ENCODE results near the gene CLCN1.
"Not testable (repeated sequence)": the region's sequence is repeated elsewhere in the genome, so short reads cannot be mapped to it uniquely, and the experiment has no call there.

Gene CLCN1

GRCh38 chr7:143315776-143316175 lies at the start of gene CLCN1:
CLCN1 (plus strand) TSS chr7:143316111; CDS start chr7:143316213, 102 bp downstream.
- no peak for DNase-seq

DNA sequence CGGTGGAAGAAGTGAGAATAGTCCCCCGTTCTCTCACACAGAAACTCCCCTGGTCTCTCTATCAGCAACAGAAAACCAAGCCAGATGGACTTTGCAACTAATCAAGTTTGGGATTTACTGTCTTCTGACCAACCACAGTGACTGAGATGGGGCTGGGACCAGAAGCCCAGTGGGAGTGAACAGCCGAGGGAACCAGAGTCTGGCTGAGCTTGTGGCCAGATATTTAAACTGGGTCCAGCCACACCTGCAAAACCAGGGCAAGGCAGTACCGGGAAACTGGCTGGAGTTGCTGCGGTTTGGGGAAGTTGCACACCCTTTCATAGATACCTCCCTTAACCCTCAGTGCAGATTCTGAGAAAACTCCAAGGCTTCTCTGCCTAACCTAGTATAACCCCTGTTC lies 46.7 kb upstream of the CLCN1 start:
- no peak for DNase-seq

GRCh38 chr7:143271240-143271639 lies 44.7 kb upstream of the CLCN1 start:
- DNase-seq = no peak

DNA sequence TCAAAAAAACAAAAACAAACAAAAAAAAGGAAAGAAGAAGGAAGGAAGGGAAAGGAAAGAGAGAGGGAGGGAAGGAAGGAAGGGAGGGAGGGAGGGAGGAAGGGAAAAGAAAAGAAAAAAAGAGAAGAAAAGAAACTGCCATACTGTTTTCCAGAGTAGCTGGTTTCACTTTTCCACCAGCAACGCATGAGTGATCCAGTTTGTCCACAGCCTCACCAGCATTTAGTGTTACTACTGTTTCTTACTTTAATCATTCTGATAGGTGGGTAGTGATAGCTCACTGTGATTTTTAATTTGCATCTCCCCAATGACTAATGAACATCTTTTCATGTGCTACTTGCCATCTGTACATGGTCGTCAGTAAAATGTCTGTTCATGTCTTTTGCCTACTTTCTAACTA lies 43.0 kb upstream of the CLCN1 start:
- DNase-seq = no peak

- no peak for DNase-seq
Observed at GRCh38 chr7:143279186-143280098, 36.5 kb upstream of the CLCN1 start.

- no peak for DNase-seq
Observed at GRCh38 chr7:143280160-143280559, 35.8 kb upstream of the CLCN1 start.

DNA sequence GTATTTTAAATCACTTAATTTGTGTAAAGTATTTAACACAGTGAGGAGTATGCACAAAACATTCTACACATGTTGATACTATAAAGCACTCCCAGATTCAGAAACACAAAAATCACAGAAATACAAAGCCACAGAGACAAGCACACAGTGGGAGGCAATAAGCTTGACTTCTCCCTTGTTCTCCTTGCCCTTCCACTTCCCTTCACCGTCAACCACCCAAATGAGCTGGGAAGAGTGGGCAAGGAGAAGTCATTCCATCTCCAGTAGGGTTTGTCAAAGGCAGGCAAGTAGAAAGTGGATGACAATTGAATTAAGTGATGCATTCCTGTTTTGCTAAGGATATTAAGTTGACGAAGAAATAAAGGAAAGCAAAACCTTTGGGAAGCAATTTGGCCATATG lies 35.3 kb upstream of the CLCN1 start:
- no peak for DNase-seq

- DNase-seq = no peak
Observed at GRCh38 chr7:143281529-143281928, 34.4 kb upstream of the CLCN1 start.

DNA sequence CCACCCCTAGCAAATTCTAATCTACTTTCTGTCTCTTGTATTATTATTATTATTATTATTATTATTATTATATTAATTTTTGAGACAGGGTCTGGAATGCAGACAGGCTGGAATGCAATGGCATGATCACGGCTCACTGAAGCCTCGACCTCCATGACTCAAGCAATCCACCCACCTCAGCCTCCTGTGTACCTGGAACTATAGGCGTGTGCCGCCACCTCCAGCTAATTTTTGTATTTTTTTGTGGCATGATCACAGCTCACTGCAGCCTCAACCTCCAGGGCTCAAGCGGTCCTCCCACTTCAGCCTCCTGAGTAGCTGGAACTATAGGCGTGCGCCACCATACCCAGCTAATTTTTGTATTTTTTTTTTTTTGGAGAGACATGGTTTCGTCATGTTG lies 33.8 kb upstream of the CLCN1 start:
- DNase-seq = no peak

DNA sequence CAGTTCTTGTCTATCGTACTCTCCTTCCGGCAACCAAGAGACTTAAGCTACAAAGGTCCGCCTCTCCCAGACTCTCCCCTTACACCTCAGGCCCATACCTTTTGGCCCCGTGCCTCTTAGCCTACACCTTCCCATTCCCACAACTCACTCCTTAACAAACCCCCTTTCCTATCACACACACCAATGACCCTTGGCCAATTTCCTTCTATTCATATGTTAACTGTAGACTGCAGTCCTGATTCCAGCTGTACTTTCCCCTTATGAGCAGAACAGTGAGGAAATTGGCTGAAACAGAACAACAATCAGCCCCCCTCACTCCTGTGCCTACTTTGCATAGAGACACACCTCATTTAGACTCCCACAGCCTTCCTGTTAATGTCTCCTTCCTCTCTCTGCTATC lies 32.5 kb upstream of the CLCN1 start:
- DNase-seq = no peak

DNA sequence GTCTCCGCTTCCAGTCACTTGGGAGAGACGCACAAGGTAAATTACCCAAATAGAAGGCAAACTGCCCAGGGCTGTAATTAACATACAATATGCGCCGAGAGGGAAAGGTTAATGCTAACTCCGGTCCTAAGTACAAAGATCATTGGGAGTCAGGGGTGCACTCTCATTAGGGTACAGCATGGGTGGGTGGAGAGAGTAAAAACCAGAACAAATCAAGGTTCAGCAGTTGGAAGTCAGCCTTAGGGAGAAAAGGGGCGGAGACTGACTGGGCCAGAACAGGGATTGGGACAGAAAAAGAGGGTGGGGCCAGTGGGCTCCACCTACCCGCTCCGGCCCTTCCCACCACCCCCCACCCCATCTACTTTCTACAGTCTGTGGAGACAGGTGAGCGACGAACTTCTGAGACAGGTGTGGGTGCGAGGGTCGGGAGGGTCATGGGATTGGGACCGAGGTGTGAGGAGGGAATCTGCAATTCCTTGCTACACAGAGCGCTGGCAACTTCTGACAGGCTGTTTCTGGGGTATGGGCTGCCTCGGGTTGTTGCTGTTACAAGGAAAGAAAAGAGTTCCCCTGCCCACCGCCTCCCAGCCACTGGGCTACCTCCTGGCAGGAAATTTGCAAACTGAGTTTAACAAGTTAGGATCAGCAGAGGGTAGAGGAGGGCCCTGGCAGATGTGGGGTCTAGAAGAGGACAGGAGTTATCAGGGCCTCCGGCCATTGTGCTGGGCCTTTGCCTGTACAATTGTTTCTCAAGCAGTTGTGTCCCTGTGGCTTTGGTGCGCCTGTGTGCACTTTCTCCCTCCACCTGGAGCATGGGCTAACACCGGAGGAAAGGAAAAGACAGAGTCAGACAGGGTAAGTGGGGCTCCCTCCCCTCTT lies 31.1 kb upstream of the CLCN1 start, which contains the start of gene TMEM139:
Gene TMEM139, plus strand, starts transcription at position 368 of the 879 bp plus-strand sequence. CDS start 1,000 bp downstream, outside the sequence.
- DNase-seq = no peak

- no peak for DNase-seq
Observed at GRCh38 chr7:143285470-143285778, 30.5 kb upstream of the CLCN1 start.

DNA sequence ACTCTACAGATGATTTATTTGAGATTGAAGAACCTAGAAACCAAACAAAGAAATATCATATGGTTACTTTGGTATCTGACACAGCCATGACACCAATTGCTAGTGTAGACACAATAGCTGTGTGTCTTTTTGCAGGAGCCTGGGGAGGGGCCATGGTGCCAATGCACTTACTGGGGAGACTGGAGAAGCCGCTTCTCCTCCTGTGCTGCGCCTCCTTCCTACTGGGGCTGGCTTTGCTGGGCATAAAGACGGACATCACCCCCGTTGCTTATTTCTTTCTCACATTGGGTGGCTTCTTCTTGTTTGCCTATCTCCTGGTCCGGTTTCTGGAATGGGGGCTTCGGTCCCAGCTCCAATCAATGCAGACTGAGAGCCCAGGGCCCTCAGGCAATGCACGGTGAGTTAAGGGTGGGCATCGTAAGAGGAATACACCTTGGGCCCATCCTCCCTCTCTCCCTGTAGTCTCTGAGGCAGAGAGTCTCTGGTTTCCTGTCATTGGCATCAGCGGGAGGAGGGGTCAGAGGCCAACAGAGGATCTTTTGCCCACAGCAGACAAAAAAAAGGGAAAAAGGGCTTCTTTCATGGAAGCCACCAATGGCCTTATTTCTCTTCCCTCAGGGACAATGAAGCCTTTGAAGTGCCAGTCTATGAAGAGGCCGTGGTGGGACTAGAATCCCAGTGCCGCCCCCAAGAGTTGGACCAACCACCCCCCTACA lies 29.9 kb upstream of the CLCN1 start:
- DNase-seq = no peak

DNA sequence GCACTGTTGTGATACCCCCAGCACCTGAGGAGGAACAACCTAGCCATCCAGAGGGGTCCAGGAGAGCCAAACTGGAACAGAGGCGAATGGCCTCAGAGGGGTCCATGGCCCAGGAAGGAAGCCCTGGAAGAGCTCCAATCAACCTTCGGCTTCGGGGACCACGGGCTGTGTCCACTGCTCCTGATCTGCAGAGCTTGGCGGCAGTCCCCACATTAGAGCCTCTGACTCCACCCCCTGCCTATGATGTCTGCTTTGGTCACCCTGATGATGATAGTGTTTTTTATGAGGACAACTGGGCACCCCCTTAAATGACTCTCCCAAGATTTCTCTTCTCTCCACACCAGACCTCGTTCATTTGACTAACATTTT lies 29.4 kb upstream of the CLCN1 start:
- no peak for DNase-seq

- no peak for DNase-seq
Observed at GRCh38 chr7:143287339-143287934, 28.5 kb upstream of the CLCN1 start.

DNA sequence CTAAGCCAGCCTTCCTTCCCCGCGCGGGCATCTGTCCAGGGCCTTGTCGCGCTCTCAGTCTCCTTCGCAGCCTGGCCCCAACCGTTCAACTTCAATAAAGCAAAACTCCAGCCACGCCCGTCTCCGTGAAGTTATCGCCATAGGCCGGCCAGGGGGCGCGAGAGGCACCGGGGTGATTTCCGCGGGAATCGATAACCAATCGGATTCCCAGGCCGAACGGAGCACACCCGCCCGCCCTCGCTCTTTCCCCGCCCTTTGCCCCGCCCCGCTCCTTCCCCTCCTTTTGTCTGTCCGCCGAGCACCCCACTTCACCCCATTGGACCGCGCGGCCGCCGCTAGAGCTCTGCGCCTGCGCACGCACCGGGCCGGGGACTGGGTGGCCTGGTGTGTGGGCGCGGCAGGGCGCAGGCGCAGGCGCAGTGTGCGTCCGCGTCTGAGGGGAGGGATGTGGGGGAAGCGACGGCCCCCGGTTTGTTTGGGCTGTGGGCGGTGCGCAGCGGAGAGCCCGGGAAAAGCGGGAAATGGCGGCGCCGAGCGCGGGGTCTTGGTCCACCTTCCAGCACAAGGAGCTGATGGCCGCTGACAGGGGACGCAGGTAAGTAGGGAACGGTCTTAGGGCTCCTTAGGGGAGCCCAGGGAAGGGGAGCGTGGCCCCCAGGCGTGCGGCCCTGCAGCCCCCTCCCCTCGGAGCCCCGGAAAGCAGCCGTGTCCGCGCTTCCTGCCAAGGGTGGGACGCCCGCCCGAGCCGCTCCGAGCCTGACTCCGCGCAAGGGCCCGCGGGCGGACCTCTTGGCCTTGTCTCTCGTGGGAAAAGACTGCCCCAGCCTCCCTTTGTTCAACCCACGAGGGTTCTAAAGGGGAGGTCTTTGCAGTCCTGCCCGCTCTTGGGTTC lies 27.7 kb upstream of the CLCN1 start, which contains the start of gene CASP2:
Gene CASP2, plus strand, starts transcription at position 417 of the 892 bp plus-strand sequence. Its CDS starts 105 bp downstream, at position 522.
- peak; percentile 94 to 99 (median 96) for DNase-seq

GRCh38 chr7:143288836-143289235 lies 27.1 kb upstream of the CLCN1 start:
- no peak for DNase-seq

DNA sequence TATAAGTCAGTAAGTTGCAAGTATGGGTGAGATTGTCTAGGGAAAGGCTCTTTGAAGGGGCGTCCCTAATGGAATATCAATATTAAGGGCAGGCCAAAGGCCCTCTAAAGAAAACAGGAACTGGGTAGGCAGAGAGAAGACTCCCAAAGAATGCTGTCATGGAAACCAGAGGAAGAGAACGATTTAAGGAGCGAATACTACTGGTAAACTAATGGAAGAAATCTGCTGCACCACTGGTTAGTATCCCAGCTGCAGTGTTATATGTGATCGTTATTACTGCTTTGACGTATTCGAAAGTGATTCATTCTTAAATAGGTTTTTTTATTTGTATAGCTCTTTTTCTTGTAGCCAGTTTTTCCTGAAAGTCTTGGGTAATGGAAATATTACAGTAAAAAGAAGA lies 26.5 kb upstream of the CLCN1 start:
- DNase-seq = no peak

DNA sequence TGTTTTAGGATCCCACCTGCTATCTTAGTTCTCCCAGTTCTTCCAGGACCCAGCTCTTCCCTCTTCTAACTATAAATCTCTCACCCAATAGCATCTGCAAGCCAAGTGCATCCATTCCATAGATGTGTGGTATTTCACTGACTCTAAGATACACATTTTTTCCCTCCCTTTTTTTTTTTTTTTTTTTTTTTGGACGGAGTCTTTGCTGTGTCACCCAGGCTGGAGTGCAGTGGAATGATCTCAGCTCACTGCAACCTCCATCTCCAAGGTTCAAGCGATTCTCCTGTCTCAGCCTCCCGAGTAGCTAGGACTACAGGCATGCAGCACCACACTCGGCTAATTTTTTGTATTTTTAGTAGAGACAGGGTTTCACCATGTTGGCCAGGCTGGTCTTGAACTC lies 26.0 kb upstream of the CLCN1 start:
- DNase-seq = not testable (repeated sequence)

GRCh38 chr7:143290293-143290692 lies 25.6 kb upstream of the CLCN1 start:
- DNase-seq = no peak

GRCh38 chr7:143292876-143293275 lies 23.0 kb upstream of the CLCN1 start:
- DNase-seq = no peak

- DNase-seq = no peak
Observed at GRCh38 chr7:143295870-143296269, 20.0 kb upstream of the CLCN1 start.
